KMS-11 (cell line): ENCODE data around the gene TMEM130.

Source experiments
- H2AFZ ChIP-seq: fragments of 200-600 bp; sonication (generic); 2 replicates; pipeline ENCODE4 v1.6.1; 2016; ENCODE audit warnings: antibody characterized with exemption, mixed run types, low read depth
- H3K27ac ChIP-seq: fragments of 200-600 bp; sonication (generic); 2 replicates; pipeline ENCODE4 v1.6.1; 2016; ENCODE audit warnings: mild to moderate bottlenecking, mixed run types
- H3K27me3 ChIP-seq: fragments of 200-600 bp; sonication (generic); 2 replicates; pipeline ENCODE4 v1.6.1; 2017; ENCODE audit warnings: mild to moderate bottlenecking, low read depth, mixed run types, moderate library complexity; ENCODE audit not compliant: insufficient read depth
- H3K36me3 ChIP-seq: fragments of 200-600 bp; sonication (generic); 2 replicates; pipeline ENCODE4 v1.6.1; 2017; ENCODE audit warnings: mild to moderate bottlenecking, mixed run types; ENCODE audit not compliant: insufficient read depth
- H3K4me1 ChIP-seq: fragments of 200-600 bp; sonication (generic); 2 replicates; pipeline ENCODE4 v1.6.1; 2016; ENCODE audit warnings: mild to moderate bottlenecking, low read depth, mixed run types; ENCODE audit not compliant: poor library complexity, severe bottlenecking
- H3K4me2 ChIP-seq: fragments of 200-600 bp; sonication (generic); 2 replicates; pipeline ENCODE4 v1.7.0; 2016; ENCODE audit warnings: mild to moderate bottlenecking, mixed run types
- H3K4me3 ChIP-seq: fragments of 200-600 bp; sonication (generic); IDR thresholded peaks from 2 replicates; pipeline ENCODE4 v1.6.1; 2017; ENCODE audit warnings: low read depth, low read length, mixed read lengths; ENCODE audit not compliant: insufficient read depth
- H3K79me2 ChIP-seq: fragments of 200-600 bp; sonication (generic); 2 replicates; pipeline ENCODE4 v1.6.1; 2016; ENCODE audit warnings: low read depth, mixed run types; ENCODE audit not compliant: insufficient read depth
- H3K9ac ChIP-seq: fragments of 200-600 bp; sonication (generic); 2 replicates; pipeline ENCODE4 v1.6.1; 2016; ENCODE audit warnings: mild to moderate bottlenecking, mixed run types
- H4K20me1 ChIP-seq: fragments of 200-600 bp; sonication (generic); 2 replicates; pipeline ENCODE4 v1.6.1; 2016; ENCODE audit warnings: mild to moderate bottlenecking, mixed run types; ENCODE audit not compliant: insufficient read depth
- CTCF ChIP-seq: fragments of 200-600 bp; sonication (generic); conservative IDR thresholded peaks from 2 replicates; pipeline ENCODE4 v1.6.1; 2017; ENCODE audit warnings: low read depth, mild to moderate bottlenecking, antibody characterized with exemption, low read length, moderate library complexity, mixed read lengths

TMEM130 gene

GRCh38 chr7:98907570-98907969, 37.8 kb upstream of the TMEM130 start:
- no peaks in the 10 kb centered on the region for H4K20me1 ChIP-seq
- no peak overlapping the region for H2AFZ ChIP-seq
- peaks cover 24% of the 10 kb centered on the region for H3K4me1 ChIP-seq

GRCh38 chr7:98903246-98903645, 33.4 kb upstream of the TMEM130 start:
- Histone ChIP-seq H3K4me3 (no peak overlapping the region), H2AFZ (no peak overlapping the region), H3K36me3 (peaks cover 26% of the 10 kb centered on the region; the same call in 1 of the 2 replicates), H4K20me1 (no peaks in the 10 kb centered on the region), H3K4me2 (no peak overlapping the region), H3K9ac (no peak overlapping the region), H3K27me3 (no peaks in the 10 kb centered on the region), H3K4me1 (no peaks in the 10 kb centered on the region), H3K27ac (no peak overlapping the region), H3K79me2 (no peaks in the 10 kb centered on the region)
- TF ChIP-seq CTCF: no peak

More at GRCh38 chr7:98907570-98907969, 37.8 kb upstream of the TMEM130 start:
- no peak for TF ChIP-seq CTCF
- H3K79me2 ChIP-seq: no peaks in the 10 kb centered on the region
- H3K9ac ChIP-seq: no peak overlapping the region
- H3K36me3 ChIP-seq: peaks cover 25% of the 10 kb centered on the region; the same call in 1 of the 2 replicates
- no peak overlapping the region for H3K27ac ChIP-seq
- H3K4me2 ChIP-seq: no peak overlapping the region
- no peak overlapping the region for H3K4me3 ChIP-seq
- H3K27me3 ChIP-seq: no peaks in the 10 kb centered on the region

GRCh38 chr7:98902523-98902922, 32.7 kb upstream of the TMEM130 start:
- H3K4me1 ChIP-seq: no peaks in the 10 kb centered on the region
- H3K79me2 ChIP-seq: no peaks in the 10 kb centered on the region
- H3K4me2 ChIP-seq: no peak overlapping the region
- peaks cover 30% of the 10 kb centered on the region; the same call in 1 of the 2 replicates for H3K36me3 ChIP-seq
- no peak overlapping the region for H3K27ac ChIP-seq
- no peak overlapping the region for H3K9ac ChIP-seq
- H3K4me3 ChIP-seq: no peak overlapping the region
- no peaks in the 10 kb centered on the region for H3K27me3 ChIP-seq
- no peak overlapping the region for H2AFZ ChIP-seq
- H4K20me1 ChIP-seq: no peaks in the 10 kb centered on the region
- TF ChIP-seq CTCF: no peak

GRCh38 chr7:98900815-98901214, 31.0 kb upstream of the TMEM130 start:
- H3K9ac ChIP-seq: no peak overlapping the region
- no peak overlapping the region for H3K27ac ChIP-seq
- no peaks in the 10 kb centered on the region for H4K20me1 ChIP-seq
- no peak overlapping the region for H3K4me2 ChIP-seq
- no peaks in the 10 kb centered on the region for H3K79me2 ChIP-seq
- H3K36me3 ChIP-seq: peaks cover 34% of the 10 kb centered on the region; the same call in 1 of the 2 replicates
- TF ChIP-seq CTCF: no peak
- H3K4me3 ChIP-seq: no peak overlapping the region
- H3K4me1 ChIP-seq: no peaks in the 10 kb centered on the region
- no peak overlapping the region for H2AFZ ChIP-seq
- H3K27me3 ChIP-seq: no peaks in the 10 kb centered on the region

- TF ChIP-seq CTCF: no peak
Observed at GRCh38 chr7:98899816-98900215, 30.0 kb upstream of the TMEM130 start.

More at GRCh38 chr7:98899816-98900215, 30.0 kb upstream of the TMEM130 start:
- Histone ChIP-seq H3K36me3 (peaks cover 39% of the 10 kb centered on the region; the same call in 1 of the 2 replicates), H3K9ac (no peak overlapping the region), H3K79me2 (no peaks in the 10 kb centered on the region; the same call in 1 of the 2 replicates), H3K4me1 (no peaks in the 10 kb centered on the region), H3K4me2 (no peak overlapping the region), H2AFZ (no peak overlapping the region), H4K20me1 (no peaks in the 10 kb centered on the region; the same call in 1 of the 2 replicates), H3K4me3 (no peak overlapping the region), H3K27ac (no peak overlapping the region), H3K27me3 (no peaks in the 10 kb centered on the region)
